Measurements from ENCODE around the gene OSBPL6.
A peak's percentile ranks its signal among the peaks of the same experiment; 100 is the strongest.

OSBPL6 gene

GRCh38 chr2:178275600-178275999, 81.3 kb downstream of the OSBPL6 start:
- DNase-seq = no peak

DNA sequence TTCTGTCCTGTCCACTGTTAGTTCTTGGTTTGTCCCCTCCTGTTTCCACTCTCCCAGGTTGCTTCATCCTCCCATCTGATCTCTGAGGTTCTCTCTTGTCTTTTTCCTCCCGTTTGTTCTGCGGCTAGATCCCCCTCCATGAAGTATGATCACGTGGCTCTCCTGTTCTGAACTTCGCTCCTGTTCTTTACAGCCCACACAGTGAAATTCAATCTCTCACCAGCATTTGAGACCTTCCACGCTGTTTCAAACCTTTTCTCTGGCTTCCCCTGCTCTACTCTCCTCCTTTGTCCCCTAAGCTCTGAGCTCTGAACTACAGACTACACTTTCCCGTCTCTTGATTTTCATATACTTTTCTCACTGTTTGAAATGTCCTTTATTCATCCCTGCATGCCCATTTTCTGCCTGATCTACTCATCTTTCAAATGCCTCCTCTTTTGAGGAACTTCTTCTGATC, 83.5 kb downstream of the OSBPL6 start:
- no peak for DNase-seq

- DNase-seq = no peak
Observed at GRCh38 chr2:178279142-178279541, 84.8 kb downstream of the OSBPL6 start.

GRCh38 chr2:178279636-178280035, 85.3 kb downstream of the OSBPL6 start:
- DNase-seq = no peak

GRCh38 chr2:178280244-178280852, 86.0 kb downstream of the OSBPL6 start:
- DNase-seq = no peak

- DNase-seq = no peak
Observed at GRCh38 chr2:178282075-178282815, 87.9 kb downstream of the OSBPL6 start.

- DNase-seq = no peak
Observed at GRCh38 chr2:178283341-178283918, 89.1 kb downstream of the OSBPL6 start.

- no peak for DNase-seq
Observed at GRCh38 chr2:178284613-178285286, 90.4 kb downstream of the OSBPL6 start.

DNA sequence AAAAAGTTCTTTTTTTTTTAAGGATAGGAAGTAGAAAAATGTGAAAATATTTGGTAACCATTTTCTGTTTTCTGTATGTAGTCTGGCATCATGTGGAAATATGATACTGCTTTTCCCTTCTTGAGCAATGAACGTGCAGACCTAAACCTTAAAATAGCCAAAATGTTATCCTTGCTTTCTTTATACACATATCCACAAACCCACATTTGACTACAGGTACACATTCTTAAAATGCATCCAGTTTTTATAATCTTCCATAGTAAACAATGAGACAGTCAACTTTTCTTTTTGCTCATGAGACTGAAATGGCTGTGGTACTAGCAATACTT, 90.9 kb downstream of the OSBPL6 start:
- DNase-seq = no peak

- no peak for DNase-seq
Observed at GRCh38 chr2:178286636-178287035, 92.3 kb downstream of the OSBPL6 start.

DNA sequence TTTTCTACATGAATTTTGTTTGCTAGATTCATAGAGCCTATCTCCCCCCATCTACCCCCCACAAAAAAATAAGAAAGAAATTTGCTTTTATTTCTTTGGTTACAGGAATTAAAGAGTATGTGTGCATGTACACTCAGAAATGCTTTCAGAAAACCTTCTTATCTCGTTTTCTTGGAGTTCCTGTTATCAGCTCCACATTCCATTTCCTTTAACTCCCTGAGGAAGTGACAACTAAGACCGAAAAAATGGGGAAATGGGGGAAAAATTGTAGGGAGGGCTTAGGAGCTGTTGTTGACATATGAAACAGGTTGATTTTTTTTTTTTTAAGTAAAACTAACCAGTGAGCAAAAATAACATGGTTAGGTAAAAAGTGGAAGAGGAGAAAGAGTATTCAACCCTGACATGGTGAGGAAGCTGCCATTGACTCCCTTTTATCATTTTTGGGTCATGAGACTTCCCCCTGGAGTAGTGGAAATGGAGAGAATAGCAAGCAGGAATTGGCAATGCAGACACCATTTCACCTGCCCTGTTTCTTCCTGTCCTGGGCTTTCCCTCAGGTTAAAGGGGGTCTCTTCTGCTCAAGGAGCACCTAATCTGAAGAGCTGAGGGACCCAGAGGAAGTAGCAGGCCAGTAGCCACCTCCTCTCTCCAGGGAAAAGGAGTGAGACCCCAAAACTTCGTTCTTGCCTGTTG, 93.5 kb downstream of the OSBPL6 start:
- no peak for DNase-seq

- no peak for DNase-seq
Observed at GRCh38 chr2:178291703-178292102, 97.4 kb downstream of the OSBPL6 start.

DNA sequence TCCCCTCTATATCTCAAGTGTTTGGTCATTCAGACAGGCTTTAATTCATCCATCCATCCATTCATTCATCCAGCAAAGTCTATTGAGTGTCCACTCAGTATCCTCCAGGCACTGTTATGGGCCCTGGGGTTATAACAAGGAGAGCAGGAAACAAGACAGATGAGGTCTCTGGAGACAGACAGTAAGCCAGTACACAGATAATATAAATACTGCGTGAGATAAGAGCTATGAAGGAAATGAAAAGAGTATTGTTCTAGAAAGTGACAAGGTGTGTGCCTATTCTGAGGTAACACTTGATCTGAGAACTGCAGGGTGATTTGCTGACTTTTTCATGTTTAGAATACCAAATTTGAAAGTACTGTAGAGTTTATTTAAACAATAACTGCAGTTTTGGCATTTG, 98.3 kb downstream of the OSBPL6 start:
- no peak for DNase-seq

GRCh38 chr2:178295115-178295514, 100.8 kb downstream of the OSBPL6 start:
- no peak for DNase-seq

DNA sequence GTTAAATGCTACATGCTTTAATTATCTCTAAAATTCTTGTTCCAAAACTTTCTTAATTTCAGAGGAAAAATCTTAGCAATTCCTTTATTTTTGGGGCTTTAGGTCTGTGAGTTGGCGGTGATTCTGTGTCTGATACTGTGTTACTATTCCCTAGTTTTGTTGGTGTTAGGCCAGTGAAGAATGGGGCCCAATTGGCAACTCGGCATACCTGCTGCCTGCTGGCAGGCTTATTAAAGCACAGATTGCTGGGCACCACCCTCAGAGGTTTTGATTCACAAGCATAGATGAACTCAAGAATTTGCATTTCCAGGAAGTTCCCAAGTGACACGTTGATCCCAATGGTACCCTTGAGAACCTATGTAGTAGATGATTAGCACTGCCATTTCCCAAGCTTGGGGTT, 101.6 kb downstream of the OSBPL6 start:
- no peak for DNase-seq

- DNase-seq = no peak
Observed at GRCh38 chr2:178296394-178297090, 102.2 kb downstream of the OSBPL6 start.

DNA sequence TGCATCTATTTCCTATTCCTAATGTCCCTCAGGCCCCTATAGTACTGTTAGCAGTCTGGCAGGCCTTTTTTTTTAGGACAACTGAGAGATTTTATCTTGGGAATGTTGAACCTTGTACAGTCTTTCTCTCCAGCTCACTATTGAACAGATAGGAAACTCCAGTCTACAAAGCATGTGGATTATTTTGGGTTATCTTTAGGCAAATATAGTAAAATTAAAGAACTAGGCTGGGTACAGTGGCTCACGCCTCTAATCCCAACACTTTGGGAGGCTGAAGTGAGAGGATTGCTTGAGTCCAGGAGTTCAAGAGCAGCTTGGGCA, 102.7 kb downstream of the OSBPL6 start:
- no peak for DNase-seq

- no peak for DNase-seq
Observed at GRCh38 chr2:178298785-178299212, 104.5 kb downstream of the OSBPL6 start.

DNA sequence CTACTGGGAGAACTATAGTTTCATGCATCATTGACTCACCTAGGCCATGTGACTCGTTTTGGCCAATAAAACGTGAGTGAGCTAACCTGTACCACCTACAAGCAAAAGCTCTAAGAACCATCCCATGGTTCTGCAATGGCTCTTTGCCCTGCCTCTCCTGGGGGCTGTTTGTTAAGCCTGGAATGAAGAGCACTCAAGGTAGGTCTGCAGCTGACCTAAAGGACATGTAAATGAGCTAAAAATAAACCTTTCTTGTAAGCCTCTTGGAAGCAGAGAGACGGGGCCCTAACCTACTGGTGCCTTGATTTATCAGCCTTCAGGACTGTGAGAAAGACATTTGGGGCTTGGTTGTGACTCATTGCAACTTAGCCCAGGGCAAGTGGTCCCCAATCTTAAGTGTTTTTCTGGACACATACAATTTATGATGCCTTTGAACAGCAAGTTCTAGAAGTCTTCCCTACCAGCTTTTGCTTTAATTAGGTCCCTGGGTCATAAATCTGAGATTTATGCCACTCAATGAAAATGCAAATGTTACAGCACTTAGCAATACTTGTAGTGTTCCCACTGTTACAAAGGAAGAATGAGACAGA, 107.4 kb downstream of the OSBPL6 start:
- DNase-seq = no peak

GRCh38 chr2:178304333-178304732, 110.0 kb downstream of the OSBPL6 start:
- peak; percentile 18 for DNase-seq

DNA sequence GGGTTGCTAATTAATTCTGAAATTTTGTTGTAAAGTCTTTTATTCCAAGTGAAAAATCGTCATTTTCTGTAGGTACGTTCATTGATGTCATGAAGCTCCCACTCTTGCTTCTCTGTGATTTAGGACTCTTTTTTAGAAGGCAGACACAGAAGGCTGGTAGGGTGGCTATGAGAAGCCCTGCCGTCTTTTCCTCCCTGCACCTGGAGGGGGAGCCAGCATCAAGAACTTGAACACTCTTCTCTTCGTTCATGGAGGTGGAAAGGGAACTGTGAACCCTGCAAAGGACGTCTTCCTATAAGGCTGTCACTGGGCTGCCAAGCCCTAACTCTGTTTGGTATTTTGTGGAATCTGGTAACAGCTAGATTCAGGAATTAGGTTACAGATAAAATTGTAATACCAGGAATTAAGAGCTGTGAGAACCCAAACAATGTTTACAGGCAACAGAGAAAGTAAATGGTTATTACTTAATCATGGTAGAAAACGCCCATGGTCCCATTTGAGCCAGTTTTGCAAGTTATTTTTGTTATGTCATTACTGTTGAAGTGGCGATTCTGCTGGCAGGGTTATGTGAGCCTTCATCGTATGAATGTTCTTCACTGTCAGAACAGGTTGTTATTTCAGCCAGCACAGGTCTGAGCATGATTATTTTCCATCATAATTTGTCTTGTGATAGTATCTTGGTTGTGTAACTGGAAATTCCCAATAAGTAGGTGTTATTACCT, 112.2 kb downstream of the OSBPL6 start:
- no peak for DNase-seq

GRCh38 chr2:178307650-178308049, 113.3 kb downstream of the OSBPL6 start:
- no peak for DNase-seq

All from DMS 273 treated with DMSO at 0.1 percent for 48 hours (cell line).